GM13977 (cell line): ENCODE measurements around the gene OSBPL1A.

Experiments used
- DNase-seq: peaks from one replicate; pipeline ENCODE4 v3.0.0; 2012; ENCODE audit warnings: low spot score
- in situ Hi-C: fragments of 300-500 bp; cut with MboI; formaldehyde crosslinking; loops from one replicate; pipeline ENCODE4 v1.12.0; 2022; ENCODE audit warnings: low sequenced_read_pairs, low pct_unique_long_range_greater_than_20kb, mixed read lengths, inconsistent platforms; ENCODE audit not compliant: unreplicated experiment
- TF ChIP-seq, protein P1 (sequence below): IDR thresholded peaks from 2 replicates; pipeline ENCODE4 v1.5.1; 2012; ENCODE audit warnings: mild to moderate bottlenecking, control low read depth; ENCODE audit not compliant: insufficient read depth; ENCODE audit errors: extremely low read depth, missing control alignments

Gene OSBPL1A

DNA sequence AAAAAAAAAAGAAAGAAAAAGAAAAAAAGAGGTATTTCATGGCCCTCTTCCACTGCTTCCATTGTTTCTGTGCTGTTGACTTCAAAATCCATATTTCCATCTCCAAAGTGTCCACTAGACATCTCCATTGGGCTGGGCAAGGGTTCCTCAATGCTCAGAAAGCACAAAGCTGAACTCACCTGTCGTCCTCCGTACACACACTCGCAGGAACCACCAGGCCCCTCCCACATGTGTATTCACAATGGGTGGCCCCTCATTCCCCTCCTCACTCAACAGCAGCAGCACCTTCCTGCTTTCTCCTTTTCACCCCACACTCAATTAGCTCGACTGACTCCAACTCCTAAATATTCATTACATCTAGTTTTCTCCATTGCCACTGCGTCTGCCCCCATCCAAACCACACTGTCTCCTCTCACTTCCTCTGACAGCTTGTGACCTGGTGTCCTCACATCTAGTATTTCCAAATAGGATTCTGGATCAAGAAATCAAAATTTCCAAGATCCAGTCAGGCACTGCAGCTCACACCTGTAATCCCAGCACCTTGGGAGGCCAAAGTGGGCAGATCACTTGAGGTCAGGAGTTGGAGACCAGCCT is 25.2 kb downstream of the OSBPL1A start:
- DNase-seq, result no peak
- in situ Hi-C loops, result loop anchor here (25.0 kb wide), 1 partner anchor 340 kb away; no protein-coding TSS in a partner anchor
- TF ChIP-seq, protein P1, sequence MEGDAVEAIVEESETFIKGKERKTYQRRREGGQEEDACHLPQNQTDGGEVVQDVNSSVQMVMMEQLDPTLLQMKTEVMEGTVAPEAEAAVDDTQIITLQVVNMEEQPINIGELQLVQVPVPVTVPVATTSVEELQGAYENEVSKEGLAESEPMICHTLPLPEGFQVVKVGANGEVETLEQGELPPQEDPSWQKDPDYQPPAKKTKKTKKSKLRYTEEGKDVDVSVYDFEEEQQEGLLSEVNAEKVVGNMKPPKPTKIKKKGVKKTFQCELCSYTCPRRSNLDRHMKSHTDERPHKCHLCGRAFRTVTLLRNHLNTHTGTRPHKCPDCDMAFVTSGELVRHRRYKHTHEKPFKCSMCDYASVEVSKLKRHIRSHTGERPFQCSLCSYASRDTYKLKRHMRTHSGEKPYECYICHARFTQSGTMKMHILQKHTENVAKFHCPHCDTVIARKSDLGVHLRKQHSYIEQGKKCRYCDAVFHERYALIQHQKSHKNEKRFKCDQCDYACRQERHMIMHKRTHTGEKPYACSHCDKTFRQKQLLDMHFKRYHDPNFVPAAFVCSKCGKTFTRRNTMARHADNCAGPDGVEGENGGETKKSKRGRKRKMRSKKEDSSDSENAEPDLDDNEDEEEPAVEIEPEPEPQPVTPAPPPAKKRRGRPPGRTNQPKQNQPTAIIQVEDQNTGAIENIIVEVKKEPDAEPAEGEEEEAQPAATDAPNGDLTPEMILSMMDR, result no peak

- in situ Hi-C loops, result loop anchor here (25.0 kb wide), 1 partner anchor 342 kb away; no protein-coding TSS in a partner anchor
- no peak for DNase-seq
- TF ChIP-seq, protein P1, result no peak
These were observed 27.5 kb downstream of the OSBPL1A start for GRCh38 chr18:24370120-24370519.

- in situ Hi-C loops, result loop anchor here (10.0 to 25.0 kb wide), 2 partner anchors 115 to 343 kb away; no protein-coding TSS in a partner anchor
- TF ChIP-seq, protein P1, result no peak
- no peak for DNase-seq
These were observed 28.2 kb downstream of the OSBPL1A start for GRCh38 chr18:24369426-24369825.

- in situ Hi-C loops, result loop anchor here (10.0 to 25.0 kb wide), 2 partner anchors 116 to 344 kb away; no protein-coding TSS in a partner anchor
- TF ChIP-seq, protein P1, result no peak
- no peak for DNase-seq
These were observed 28.9 kb downstream of the OSBPL1A start for GRCh38 chr18:24368749-24369148.

DNA sequence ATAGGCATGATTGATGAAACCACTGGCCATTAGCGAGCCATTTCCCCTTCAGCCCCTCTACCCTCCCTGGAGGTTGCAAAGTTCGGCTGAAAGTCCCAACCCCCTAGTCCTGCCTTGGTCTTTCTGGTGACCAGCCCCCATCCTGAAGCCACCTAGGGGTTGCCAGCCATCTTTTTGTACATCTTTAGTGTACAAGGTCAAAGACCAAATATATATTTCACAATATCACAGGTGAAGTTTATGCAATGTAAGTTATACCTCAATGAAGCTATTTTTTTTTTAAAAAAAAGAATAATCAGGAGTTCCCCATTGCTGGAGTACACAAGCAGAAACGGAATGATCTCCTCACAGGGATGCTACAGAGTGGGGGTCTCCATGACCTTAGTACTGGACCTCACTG is 31.3 kb downstream of the OSBPL1A start:
- DNase-seq, result no peak
- in situ Hi-C loops, result loop anchor here (10.0 to 25.0 kb wide), 2 partner anchors 118 to 346 kb away; no protein-coding TSS in a partner anchor
- TF ChIP-seq, protein P1, result no peak

DNA sequence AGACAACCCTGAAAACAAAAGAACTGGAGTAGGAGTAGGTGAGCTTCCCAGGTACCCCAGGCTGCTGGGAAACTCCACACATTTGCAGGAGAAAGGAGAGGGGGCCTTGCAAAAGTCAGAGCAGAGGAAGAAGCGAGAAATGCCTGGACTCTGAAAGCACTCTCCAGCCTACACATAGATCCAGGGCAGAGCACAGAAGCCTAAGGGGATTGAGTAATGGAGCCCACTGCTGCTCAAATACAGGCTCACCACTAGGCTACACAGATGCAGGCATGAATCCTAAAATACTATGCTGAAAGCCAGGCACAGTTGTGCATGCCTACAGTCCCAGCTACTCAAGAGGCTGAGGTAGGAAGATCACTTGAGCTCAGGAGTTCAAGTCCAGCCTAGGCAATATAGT is 33.4 kb downstream of the OSBPL1A start:
- in situ Hi-C loops, result loop anchor here (10.0 to 25.0 kb wide), 2 partner anchors 121 to 348 kb away; no protein-coding TSS in a partner anchor
- TF ChIP-seq, protein P1, result no peak
- no peak for DNase-seq
